Common myeloid progenitor, CD34-positive (primary cell): Measurements from ENCODE around the gene SETD6.
A peak's percentile ranks its signal among the peaks of the same experiment; 100 is the strongest.

Experiments used
- CTCF ChIA-PET: fragments of 350-600 bp; sonication (Branson Sonifier 250); formaldehyde crosslinking; loops from one replicate; lab custom pipeline; 2021; ENCODE audit warnings: antibody characterized with exemption; lab: Charles Lee
- POLR2A ChIA-PET: fragments of 350-600 bp; sonication (Branson Sonifier 250); formaldehyde crosslinking; loops from one replicate; lab custom pipeline; 2021; ENCODE audit warnings: antibody characterized with exemption; lab: Charles Lee
- DNase-seq, 3 donors: peaks; one replicate each; pipeline versions ENCODE4 v3.0.0 to v3.0.0-alpha.2; 2013
- H3K27ac ChIP-seq, 2 experiments: 1 replicate in 1 of 2; 2 replicates in 1 of 2; pipeline ENCODE4 v1.7.0; 2013; ENCODE audit warnings: inconsistent platforms in 2 of 2, low read length in 2 of 2, mild to moderate bottlenecking in 2 of 2, low read depth in 1 of 2, moderate library complexity in 1 of 2; ENCODE audit not compliant: severe bottlenecking in 2 of 2, insufficient read depth in 1 of 2, poor library complexity in 1 of 2
- H3K27me3 ChIP-seq, 5 experiments: replicated peaks in 2 of 5; 1 replicate in 3 of 5; 2 replicates in 2 of 5; pipeline versions ENCODE4 v1.6.1 to v1.7.0; 2013; ENCODE audit warnings: low read length in 4 of 5, mild to moderate bottlenecking in 2 of 5, moderate library complexity in 2 of 5, inconsistent platforms in 1 of 5; ENCODE audit not compliant: insufficient read depth in 5 of 5, control insufficient read depth in 4 of 5
- H3K36me3 ChIP-seq, 4 experiments: 1 replicate in 2 of 4; 2 replicates in 2 of 4; pipeline versions ENCODE4 v1.6.1 to v1.7.0; 2013; ENCODE audit warnings: low read length in 3 of 4, control low read depth in 1 of 4, mild to moderate bottlenecking in 1 of 4; ENCODE audit not compliant: control insufficient read depth in 4 of 4, insufficient read depth in 4 of 4
- H3K4me1 ChIP-seq, 4 experiments: 1 replicate in 3 of 4; 2 replicates in 1 of 4; pipeline versions ENCODE4 v1.6.1 to v1.7.1; 2013; ENCODE audit warnings: low read length in 3 of 4, mild to moderate bottlenecking in 3 of 4, control low read depth in 1 of 4, inconsistent platforms in 1 of 4, moderate library complexity in 1 of 4; ENCODE audit not compliant: control insufficient read depth in 4 of 4, insufficient read depth in 4 of 4; ENCODE audit errors: control extremely low read depth in 1 of 4
- H3K4me3 ChIP-seq, 7 experiments: 1 replicate in 4 of 7; 2 replicates in 3 of 7; pipeline versions ENCODE4 v1.5.1 to v1.7.0; 2013; ENCODE audit warnings: mild to moderate bottlenecking in 7 of 7, low read length in 6 of 7, moderate library complexity in 6 of 7, inconsistent platforms in 2 of 7, low read depth in 2 of 7, control low read depth in 1 of 7; ENCODE audit not compliant: insufficient read depth in 4 of 7, control insufficient read depth in 1 of 7; ENCODE audit errors: extremely low read depth in 1 of 7
- H3K9me3 ChIP-seq, 5 experiments: 1 replicate in 4 of 5; 2 replicates in 1 of 5; pipeline versions ENCODE4 v1.6.1 to v1.7.1; 2013; ENCODE audit warnings: low read length in 4 of 5, mild to moderate bottlenecking in 2 of 5, inconsistent platforms in 1 of 5, low read depth in 1 of 5, moderate library complexity in 1 of 5; ENCODE audit not compliant: control insufficient read depth in 4 of 5, insufficient read depth in 2 of 5; ENCODE audit errors: control extremely low read depth in 1 of 5
- WGBS: methylation state at CpG from one replicate; pipeline ENCODE4 v1.1.5; 2013; ENCODE audit not compliant: insufficient coverage; 5-methylcytosine and 5-hydroxymethylcytosine counted together

Gene SETD6

GRCh38 chr16:58511933-58512815, 3.1 kb upstream of the SETD6 start:
- Histone ChIP-seq H3K9me3 (no peaks in the 10 kb centered on the region), H3K27me3 (no peaks in the 10 kb centered on the region), H3K36me3 (peaks cover 0 to 9% (median 4%) of the 10 kb centered on the region in 4 experiments), H3K4me3 (no peak overlapping the region), H3K4me1 (peaks cover 0 to 23% (median 20%) of the 10 kb centered on the region in 4 experiments), H3K27ac (no peak overlapping the region)
- peak; percentile 60 to 79 (median 75) for DNase-seq
- WGBS: 56% methylated on average over 12 of the region's 17 CpGs
- ChIA-PET CTCF (interaction anchor here (0.6 to 4.0 kb wide), 13 partner anchors 8 to 244 kb away, joined by 3 to 17 read pairs (median 4); partner anchors contain the start of gene NDRG4), POLR2A (no interaction called here)

GRCh38 chr16:58513874-58514273, 1.4 kb upstream of the SETD6 start:
- Histone ChIP-seq H3K9me3 (no peaks in the 10 kb centered on the region), H3K4me1 (peaks cover 0 to 21% (median 17%) of the 10 kb centered on the region in 4 experiments), H3K36me3 (peaks cover 6 to 23% (median 14%) of the 10 kb centered on the region in 4 experiments), H3K27ac (no peak overlapping the region), H3K27me3 (no peaks in the 10 kb centered on the region), H3K4me3 (no peak overlapping the region)
- ChIA-PET POLR2A (no interaction called here), CTCF (interaction anchor here (0.8 to 4.0 kb wide), 7 partner anchors 8 to 242 kb away, joined by 3 to 17 read pairs (median 4); partner anchors contain the start of gene NDRG4)
- 100% methylated on average over 2 of the region's 3 CpGs for WGBS
- no peak for DNase-seq

DNA sequence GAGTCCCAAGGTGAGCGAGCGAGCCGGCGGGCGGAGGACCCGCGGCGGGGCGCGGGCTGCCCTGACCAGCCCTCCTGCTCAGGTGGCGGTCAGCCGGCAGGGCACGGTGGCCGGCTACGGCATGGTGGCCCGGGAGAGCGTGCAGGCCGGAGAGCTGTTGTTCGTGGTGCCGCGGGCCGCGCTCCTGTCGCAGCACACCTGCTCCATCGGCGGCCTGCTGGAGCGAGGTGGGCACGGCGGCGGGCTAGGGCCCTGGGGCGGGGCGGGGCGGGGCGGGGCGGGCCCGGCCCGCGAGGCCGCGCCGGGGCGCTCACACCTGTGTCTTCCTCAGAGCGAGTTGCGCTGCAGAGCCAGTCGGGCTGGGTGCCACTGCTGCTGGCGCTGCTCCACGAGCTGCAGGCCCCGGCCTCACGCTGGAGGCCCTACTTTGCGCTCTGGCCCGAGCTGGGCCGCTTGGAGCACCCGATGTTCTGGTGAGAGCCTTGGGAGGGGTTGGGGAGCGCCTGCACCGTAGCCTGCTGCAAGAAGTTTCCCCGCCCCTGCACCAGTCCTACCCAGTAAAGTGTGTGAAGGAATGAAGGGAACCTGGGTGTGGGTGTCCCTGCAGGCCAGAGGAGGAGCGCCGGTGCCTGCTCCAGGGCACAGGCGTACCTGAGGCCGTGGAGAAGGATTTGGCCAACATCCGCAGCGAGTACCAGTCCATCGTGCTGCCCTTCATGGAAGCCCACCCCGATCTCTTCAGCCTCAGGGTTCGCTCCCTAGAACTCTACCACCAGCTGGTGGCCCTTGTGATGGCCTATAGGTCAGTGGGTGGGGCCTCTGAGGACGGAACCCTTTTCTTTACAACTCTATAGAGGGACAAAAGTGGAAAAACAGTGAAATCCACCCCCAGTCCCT, 802 bp downstream of the SETD6 start:
- Histone ChIP-seq H3K4me3 (peak overlapping the region; percentile 75 to 92 (median 78)), H3K27me3 (no peaks in the 10 kb centered on the region), H3K27ac (peak overlapping the region in 1 of 2 experiments; percentile 74), H3K9me3 (no peaks in the 10 kb centered on the region), H3K36me3 (peaks cover 14 to 45% (median 29%) of the 10 kb centered on the region in 4 experiments), H3K4me1 (peaks cover 0 to 21% (median 17%) of the 10 kb centered on the region in 4 experiments)
- peak in 2 of 3 donors; percentile 34 to 42 for DNase-seq
- WGBS: 20% methylated on average over 21 of the region's 66 CpGs
- CTCF ChIA-PET: interaction anchor here (0.8 to 1.4 kb wide), 2 partner anchors 9 to 15 kb away, joined by 4 read pairs; no protein-coding TSS in a partner anchor
- POLR2A ChIA-PET: no interaction called here

- no peak for DNase-seq
- Histone ChIP-seq H3K9me3 (no peaks in the 10 kb centered on the region), H3K27me3 (no peaks in the 10 kb centered on the region), H3K27ac (peak overlapping the region in 1 of 2 experiments; percentile 3), H3K4me3 (peak overlapping the region in 3 of 7 experiments; percentile 54 to 91 (median 64)), H3K36me3 (peaks cover 17 to 51% (median 33%) of the 10 kb centered on the region in 4 experiments), H3K4me1 (peaks cover 0 to 21% (median 17%) of the 10 kb centered on the region in 4 experiments)
- 100% methylated on average over 2 of the region's 4 CpGs for WGBS
- ChIA-PET CTCF (interaction anchor here (1.4 kb wide), 1 partner anchor 14 kb away, joined by 4 read pairs; no protein-coding TSS in a partner anchor), POLR2A (no interaction called here)
Observed at GRCh38 chr16:58516768-58517107, 1.4 kb downstream of the SETD6 start.

DNA sequence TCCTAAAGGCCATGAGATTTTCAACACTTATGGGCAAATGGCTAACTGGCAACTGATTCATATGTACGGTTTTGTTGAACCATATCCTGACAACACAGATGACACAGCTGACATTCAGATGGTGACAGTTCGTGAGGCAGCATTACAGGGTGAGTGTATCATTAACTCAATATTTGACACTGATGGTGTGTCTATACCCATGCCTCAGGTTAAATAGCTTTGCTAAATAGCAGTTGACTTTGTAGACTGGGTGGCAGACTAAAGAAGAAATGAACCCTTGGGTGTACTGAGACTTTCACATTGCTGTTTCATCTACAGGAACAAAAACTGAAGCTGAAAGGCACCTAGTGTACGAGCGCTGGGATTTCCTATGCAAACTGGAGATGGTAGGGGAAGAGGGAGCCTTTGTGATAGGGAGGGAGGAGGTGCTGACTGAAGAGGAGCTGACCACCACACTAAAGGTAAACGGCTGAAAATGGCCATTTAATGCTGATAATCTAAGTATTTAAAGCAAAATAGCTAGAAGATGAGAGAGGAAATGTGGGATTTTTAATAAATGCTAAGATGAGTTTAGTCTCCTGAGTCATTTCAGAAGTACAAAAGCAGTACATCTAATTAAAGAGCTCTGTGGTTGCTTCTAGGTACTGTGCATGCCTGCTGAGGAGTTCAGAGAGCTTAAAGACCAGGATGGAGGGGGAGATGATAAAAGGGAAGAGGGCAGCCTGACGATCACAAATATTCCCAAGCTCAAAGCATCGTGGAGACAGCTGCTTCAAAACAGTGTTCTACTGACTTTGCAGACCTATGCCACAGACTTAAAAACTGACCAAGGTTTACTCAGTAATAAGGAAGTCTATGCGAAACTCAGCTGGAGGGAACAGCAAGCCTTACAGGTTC, 3.0 kb downstream of the SETD6 start:
- Histone ChIP-seq H3K4me1 (peaks cover 0 to 21% (median 17%) of the 10 kb centered on the region in 4 experiments), H3K27me3 (no peaks in the 10 kb centered on the region), H3K36me3 (peaks cover 20 to 63% (median 44%) of the 10 kb centered on the region in 4 experiments), H3K4me3 (no peak overlapping the region), H3K9me3 (no peaks in the 10 kb centered on the region), H3K27ac (no peak overlapping the region)
- ChIA-PET CTCF (interaction anchor here (0.6 to 3.3 kb wide), 7 partner anchors 9 to 144 kb away, joined by 3 to 12 read pairs (median 5); partner anchors contain the start of gene NDRG4), POLR2A (no interaction called here)
- WGBS: 88% methylated on average over 8 of the region's 8 CpGs
- no peak for DNase-seq

DNA sequence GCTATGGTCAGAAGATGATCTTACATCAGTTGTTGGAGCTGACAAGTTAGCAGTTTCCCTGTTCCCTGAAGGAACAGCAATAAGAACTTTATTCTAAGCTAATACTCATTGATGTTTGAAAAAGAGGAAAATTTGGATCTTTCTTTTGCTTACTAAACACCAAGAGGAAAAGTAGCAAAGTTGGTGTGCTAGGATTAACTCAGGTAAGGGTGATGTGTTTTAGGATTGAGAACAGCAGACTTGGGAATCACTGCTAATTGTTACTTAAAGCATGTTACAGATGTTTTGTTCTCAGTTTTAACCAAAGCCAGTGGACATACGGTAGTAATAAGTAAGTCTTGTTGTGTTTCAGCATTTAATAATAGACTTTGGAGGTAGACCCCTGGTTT, 3.7 kb downstream of the SETD6 start:
- ChIA-PET POLR2A (no interaction called here), CTCF (interaction anchor here (0.6 to 3.3 kb wide), 9 partner anchors 10 to 143 kb away, joined by 3 to 12 read pairs (median 4); partner anchors contain the start of gene NDRG4)
- H3K9me3 ChIP-seq: no peaks in the 10 kb centered on the region
- H3K4me3 ChIP-seq: no peak overlapping the region
- H3K4me1 ChIP-seq: peaks cover 0 to 21% (median 17%) of the 10 kb centered on the region in 4 experiments
- H3K27ac ChIP-seq: no peak overlapping the region
- DNase-seq: no peak
- H3K36me3 ChIP-seq: peaks cover 23 to 68% (median 49%) of the 10 kb centered on the region in 4 experiments
- H3K27me3 ChIP-seq: no peaks in the 10 kb centered on the region
- 100% methylated on average over 1 of the region's 1 CpG for WGBS
